HG03378 (cell line): ENCODE data around the gene OR5H2.

Source experiments
- ATAC-seq: cut with Tn5 transposase; IDR thresholded peaks from one replicate; pipeline ENCODE4 v1.9.1; 2021; ENCODE audit warnings: mild to moderate bottlenecking, moderate library complexity; ENCODE audit not compliant: unreplicated experiment

OR5H2 gene

GRCh38 chr3:98329392-98330124, 47.3 kb downstream of the OR5H2 start:
- ATAC-seq = peak; percentile 71

- no peak for ATAC-seq
Observed at GRCh38 chr3:98331329-98331728, 49.0 kb downstream of the OR5H2 start.
